WERI-Rb-1 (cell line): ENCODE results near the gene ZRANB1.

Experiments
- DNase-seq: peaks from one replicate; pipeline ENCODE4 v3.0.0-alpha.2; 2020
- H3K27ac ChIP-seq: fragments of 250-450 bp; sonication (Bioruptor Pico); 2 replicates; pipeline ENCODE4 v1.5.1; 2020; ENCODE audit warnings: mild to moderate bottlenecking, moderate library complexity
- H3K27me3 ChIP-seq: fragments of 250-450 bp; sonication (Bioruptor Pico); 2 replicates; pipeline ENCODE4 v1.5.1; 2021; ENCODE audit warnings: mild to moderate bottlenecking, low read depth, moderate library complexity; ENCODE audit not compliant: insufficient read depth, severe bottlenecking
- H3K36me3 ChIP-seq: fragments of 250-450 bp; sonication (Bioruptor Pico); 2 replicates; pipeline ENCODE4 v1.5.1; 2020; ENCODE audit warnings: mild to moderate bottlenecking, moderate library complexity
- H3K4me3 ChIP-seq: 2 replicates; pipeline ENCODE4 v1.5.1; 2011; ENCODE audit warnings: low read depth, mild to moderate bottlenecking, control low read depth, low read length
- H3K9me3 ChIP-seq: fragments of 250-450 bp; sonication (Bioruptor Pico); 2 replicates; pipeline ENCODE4 v1.5.1; 2021; ENCODE audit warnings: mild to moderate bottlenecking, moderate library complexity; ENCODE audit not compliant: severe bottlenecking
- TF ChIP-seq, protein P1 (sequence below): IDR thresholded peaks from 2 replicates; pipeline ENCODE4 v1.5.1; 2011; ENCODE audit warnings: low read depth, mild to moderate bottlenecking, control low read depth, inconsistent platforms, low read length

The ZRANB1 gene

DNA sequence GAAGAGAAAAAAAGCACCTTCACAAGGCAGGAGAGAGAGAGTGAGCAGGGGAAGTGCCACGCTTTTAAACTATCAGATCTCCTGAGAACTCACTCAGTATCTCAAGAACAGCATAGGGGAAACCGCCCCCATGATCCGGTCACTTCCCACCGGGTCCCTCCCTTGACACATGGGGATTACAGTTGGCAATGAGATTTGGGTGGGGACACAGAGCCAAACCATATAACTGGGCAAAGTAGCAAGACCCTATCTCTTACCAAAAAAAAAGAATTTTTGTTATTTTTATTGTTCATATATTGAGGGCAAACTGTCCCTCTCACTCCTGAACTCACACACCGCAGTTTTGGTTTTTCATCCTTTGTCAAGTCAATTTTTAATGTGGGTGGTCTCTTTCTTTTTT is 18.2 kb upstream of the ZRANB1 start:
- no peaks in the 10 kb centered on the region for H3K27me3 ChIP-seq
- DNase-seq, result no peak
- H3K9me3 ChIP-seq, result no peaks in the 10 kb centered on the region
- no peak overlapping the region for H3K27ac ChIP-seq
- peaks cover 23% of the 10 kb centered on the region for H3K36me3 ChIP-seq
- H3K4me3 ChIP-seq, result no peak overlapping the region
- TF ChIP-seq, protein P1, sequence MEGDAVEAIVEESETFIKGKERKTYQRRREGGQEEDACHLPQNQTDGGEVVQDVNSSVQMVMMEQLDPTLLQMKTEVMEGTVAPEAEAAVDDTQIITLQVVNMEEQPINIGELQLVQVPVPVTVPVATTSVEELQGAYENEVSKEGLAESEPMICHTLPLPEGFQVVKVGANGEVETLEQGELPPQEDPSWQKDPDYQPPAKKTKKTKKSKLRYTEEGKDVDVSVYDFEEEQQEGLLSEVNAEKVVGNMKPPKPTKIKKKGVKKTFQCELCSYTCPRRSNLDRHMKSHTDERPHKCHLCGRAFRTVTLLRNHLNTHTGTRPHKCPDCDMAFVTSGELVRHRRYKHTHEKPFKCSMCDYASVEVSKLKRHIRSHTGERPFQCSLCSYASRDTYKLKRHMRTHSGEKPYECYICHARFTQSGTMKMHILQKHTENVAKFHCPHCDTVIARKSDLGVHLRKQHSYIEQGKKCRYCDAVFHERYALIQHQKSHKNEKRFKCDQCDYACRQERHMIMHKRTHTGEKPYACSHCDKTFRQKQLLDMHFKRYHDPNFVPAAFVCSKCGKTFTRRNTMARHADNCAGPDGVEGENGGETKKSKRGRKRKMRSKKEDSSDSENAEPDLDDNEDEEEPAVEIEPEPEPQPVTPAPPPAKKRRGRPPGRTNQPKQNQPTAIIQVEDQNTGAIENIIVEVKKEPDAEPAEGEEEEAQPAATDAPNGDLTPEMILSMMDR, result no peak

DNA sequence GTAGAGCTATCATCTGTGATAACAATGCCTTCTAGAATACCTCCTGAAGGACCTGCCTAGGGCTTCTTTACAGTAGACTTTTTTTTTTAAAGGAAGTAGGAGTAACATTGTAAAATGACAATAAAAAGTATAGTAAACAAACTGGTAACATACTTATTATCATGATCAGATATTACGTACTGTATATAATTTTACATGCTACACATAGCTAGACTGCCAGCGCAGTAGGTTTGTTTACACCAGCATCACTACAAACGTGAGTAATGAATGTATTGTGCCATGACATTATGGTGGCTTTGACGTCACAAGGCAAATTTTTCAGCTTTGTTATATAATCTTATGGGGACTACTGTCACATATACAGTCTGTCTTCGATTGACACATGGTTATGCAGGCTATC is 15.4 kb upstream of the ZRANB1 start:
- no peaks in the 10 kb centered on the region for H3K9me3 ChIP-seq

DNA sequence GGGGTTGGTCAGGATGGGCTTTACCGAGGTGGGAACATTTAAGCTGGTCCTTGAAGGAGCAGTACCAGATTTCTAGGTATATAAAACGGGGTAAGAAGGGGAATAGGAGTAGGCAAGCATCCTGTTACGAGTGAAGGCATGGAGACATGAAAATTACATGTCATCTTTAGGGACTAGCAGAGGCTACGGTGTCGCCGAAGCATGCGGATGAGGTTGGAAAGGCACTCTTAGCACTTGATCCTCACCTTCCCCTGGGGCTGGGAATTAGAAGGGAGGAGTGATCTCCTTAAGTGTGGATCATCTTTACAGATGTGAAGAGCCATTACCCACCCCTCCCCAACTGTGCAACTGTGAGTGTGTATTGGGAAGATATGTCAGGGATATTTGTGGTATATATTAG is 13.8 kb upstream of the ZRANB1 start:
- Histone ChIP-seq H3K27ac (no peak overlapping the region), H3K36me3 (peaks cover 10% of the 10 kb centered on the region; the same call in 1 of the 2 replicates), H3K27me3 (no peaks in the 10 kb centered on the region), H3K4me3 (no peak overlapping the region), H3K9me3 (no peaks in the 10 kb centered on the region)
- DNase-seq, result no peak
- TF ChIP-seq, protein P1, result no peak

More for the DNA sequence above, 15.4 kb upstream of the ZRANB1 start:
- H3K4me3 ChIP-seq, result no peak overlapping the region
- no peaks in the 10 kb centered on the region for H3K27me3 ChIP-seq
- peaks cover 18% of the 10 kb centered on the region for H3K36me3 ChIP-seq
- no peak for DNase-seq
- TF ChIP-seq, protein P1, result no peak
- H3K27ac ChIP-seq, result no peak overlapping the region

DNA sequence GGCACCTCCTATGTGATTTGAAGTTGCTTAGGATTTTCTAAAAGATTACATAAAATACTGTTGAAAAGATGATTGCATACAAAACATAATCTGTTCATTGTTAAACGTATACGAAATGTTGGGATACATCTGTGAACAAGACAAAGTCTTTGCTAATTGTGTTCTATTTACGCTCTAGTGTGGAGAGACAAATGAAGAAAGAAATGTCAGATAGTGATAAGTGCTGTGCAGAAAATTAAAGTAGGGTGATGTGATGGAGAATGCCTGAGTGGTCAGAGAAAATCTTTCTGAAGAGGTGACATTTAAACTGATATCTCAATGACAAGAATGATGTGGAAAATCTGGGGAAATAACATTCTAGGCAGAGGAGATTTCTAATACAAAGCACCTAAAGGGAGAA is 13.4 kb upstream of the ZRANB1 start:
- H3K4me3 ChIP-seq, result no peak overlapping the region
- H3K9me3 ChIP-seq, result no peaks in the 10 kb centered on the region
- H3K36me3 ChIP-seq, result peaks cover 9% of the 10 kb centered on the region
- H3K27me3 ChIP-seq, result no peaks in the 10 kb centered on the region
- DNase-seq, result no peak
- TF ChIP-seq, protein P1, result no peak
- H3K27ac ChIP-seq, result no peak overlapping the region

DNA sequence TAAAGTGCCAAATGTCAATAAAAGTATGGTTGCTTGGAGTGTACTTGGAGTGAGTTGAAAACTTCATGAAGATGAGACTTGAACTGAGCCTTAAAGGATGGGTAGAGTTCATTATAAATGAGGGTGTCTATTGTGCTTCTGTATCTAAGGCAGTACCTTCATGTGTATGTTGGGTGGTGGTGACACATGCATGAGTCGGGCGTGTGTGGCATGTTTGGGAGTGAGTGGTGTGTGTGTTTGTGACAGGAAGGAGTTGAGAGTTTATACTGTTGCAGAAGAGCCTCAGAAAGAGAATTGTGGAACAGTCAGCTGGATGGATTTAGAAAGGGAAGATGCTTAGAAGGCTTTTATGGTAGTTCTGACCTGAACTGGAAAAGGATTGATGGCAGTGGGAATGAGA is 6.0 kb upstream of the ZRANB1 start:
- no peak overlapping the region for H3K27ac ChIP-seq
- TF ChIP-seq, protein P1, result no peak
- no peak for DNase-seq
- no peaks in the 10 kb centered on the region for H3K27me3 ChIP-seq
- H3K36me3 ChIP-seq, result peaks cover 4% of the 10 kb centered on the region
- no peaks in the 10 kb centered on the region for H3K9me3 ChIP-seq
- no peak overlapping the region for H3K4me3 ChIP-seq

DNA sequence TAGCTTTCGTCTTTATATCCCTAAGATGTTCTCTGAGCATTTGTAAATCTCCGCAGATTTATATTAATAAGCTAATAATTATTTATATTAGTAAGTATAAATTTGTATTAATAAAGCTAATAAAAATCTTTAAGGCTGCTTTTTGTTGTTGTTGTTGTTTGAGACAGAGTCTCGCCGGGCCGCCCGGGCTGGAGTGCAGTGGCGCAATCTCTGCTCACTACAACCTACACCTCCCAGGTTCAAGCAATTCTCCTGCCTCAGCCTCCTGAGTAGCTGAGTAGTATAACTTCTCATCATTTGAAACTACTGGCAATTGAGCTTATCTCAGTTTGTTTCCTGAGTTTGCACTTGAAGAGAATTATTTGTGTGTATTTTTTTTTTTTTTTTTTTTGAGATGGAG is 5.1 kb upstream of the ZRANB1 start:
- H3K27ac ChIP-seq, result no peak overlapping the region
- TF ChIP-seq, protein P1, result no peak
- peaks cover 4% of the 10 kb centered on the region for H3K36me3 ChIP-seq
- DNase-seq, result no peak
- no peak overlapping the region for H3K4me3 ChIP-seq
- no peaks in the 10 kb centered on the region for H3K9me3 ChIP-seq
- H3K27me3 ChIP-seq, result no peaks in the 10 kb centered on the region
